ENCODE data around the gene RBM15B. TPM values are rescaled to one million over a fixed set of nuclear protein-coding genes. Genes with fewer than 3 reads are reported as not detected.

The RBM15B gene
- polyA plus RNA-seq, 2 of the 4 experiments (the other 2 are of a cell fraction) = 7.9 to 17.0 TPM

DNA sequence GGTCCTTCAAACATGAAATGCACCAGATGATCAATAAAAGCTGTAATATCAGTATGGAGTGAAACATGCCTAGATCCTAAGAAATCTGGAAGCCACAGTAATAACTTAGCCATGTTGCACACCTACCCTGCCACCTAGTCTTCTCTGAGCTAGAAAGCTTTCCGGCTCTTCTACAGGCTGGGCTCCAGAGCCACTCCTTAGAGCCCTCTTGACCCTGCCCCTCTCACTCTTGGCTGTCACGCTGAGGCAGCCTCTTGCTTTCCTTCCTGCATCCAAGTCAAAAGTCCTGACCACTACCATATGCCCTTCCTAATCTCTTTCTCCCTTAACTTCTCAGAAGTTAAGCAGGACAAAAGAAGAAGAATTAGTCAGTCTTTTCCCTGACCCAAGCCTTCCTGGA, 17.7 kb downstream of the RBM15B start:
- ATAC-seq (no peak), FAIRE-seq (no peak)
- WGBS (ENCODE audit: missing lambda C conversion rate) = 92% methylated on average over 2 of the region's 2 CpGs

DNA sequence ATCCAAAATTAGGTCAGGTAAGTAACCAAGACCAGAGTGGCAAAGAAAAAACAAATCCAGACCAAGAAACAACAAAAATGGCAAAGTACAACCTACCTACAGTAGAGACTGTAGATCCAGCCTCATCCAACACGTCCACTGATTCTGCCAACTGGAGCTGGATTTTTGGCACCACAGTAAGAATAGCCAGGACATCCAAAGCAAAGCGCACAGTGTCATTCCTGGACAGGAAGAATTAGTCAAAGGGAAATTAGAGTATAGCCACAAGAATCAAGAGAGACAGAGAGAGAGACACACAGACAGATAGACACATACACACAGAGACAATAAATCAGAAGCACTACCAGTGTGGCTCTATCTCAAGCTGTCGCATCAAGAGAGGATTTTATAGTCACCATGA, 31.1 kb downstream of the RBM15B start:
- WGBS (ENCODE audit: missing lambda C conversion rate) = 96% methylated on average over 3 of the region's 3 CpGs
- no peak overlapping the region for H3K27ac ChIP-seq
- no peaks in the 10 kb centered on the region for H3K4me1 ChIP-seq
- ChIA-PET POLR2A (no interaction called here), CTCF (interaction anchor here (0.6 kb wide), 1 partner anchor 9 kb away, joined by 3 read pairs; no protein-coding TSS in a partner anchor)
- no peak for ATAC-seq
- DNase-seq (ENCODE audit: low read depth in 1 of 2, low spot score in 1 of 2) = no peak
- H3K4me2 ChIP-seq = no peak overlapping the region
- H3K4me3 ChIP-seq = no peak overlapping the region
- TF ChIP-seq ZNF302 (CRISPR knock-in tag; IDR thresholded peaks at IDR 0.05) (no peak), CEBPB (IDR thresholded peaks at IDR 0.05) (no peak), RNF2 (IDR thresholded peaks at IDR 0.05; ENCODE audit: borderline replicate concordance, low read depth) (no peak), EHMT2 (IDR thresholded peaks at IDR 0.05; ENCODE audit: low read depth) (no peak), NPAS2 (CRISPR knock-in tag; IDR thresholded peaks at IDR 0.05; ENCODE audit: borderline replicate concordance) (no peak), CHD4 (IDR thresholded peaks at IDR 0.05; ENCODE audit: borderline replicate concordance) (no peak), MAZ (IDR thresholded peaks at IDR 0.05; ENCODE audit: borderline replicate concordance, low read depth, low read length) (no peak), ZSCAN20 (CRISPR knock-in tag; IDR thresholded peaks at IDR 0.05) (no peak), KDM1A (IDR thresholded peaks at IDR 0.05; ENCODE audit: low read depth) (no peak)
- TF ChIP-seq, protein P1, sequence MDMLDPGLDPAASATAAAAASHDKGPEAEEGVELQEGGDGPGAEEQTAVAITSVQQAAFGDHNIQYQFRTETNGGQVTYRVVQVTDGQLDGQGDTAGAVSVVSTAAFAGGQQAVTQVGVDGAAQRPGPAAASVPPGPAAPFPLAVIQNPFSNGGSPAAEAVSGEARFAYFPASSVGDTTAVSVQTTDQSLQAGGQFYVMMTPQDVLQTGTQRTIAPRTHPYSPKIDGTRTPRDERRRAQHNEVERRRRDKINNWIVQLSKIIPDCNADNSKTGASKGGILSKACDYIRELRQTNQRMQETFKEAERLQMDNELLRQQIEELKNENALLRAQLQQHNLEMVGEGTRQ (IDR thresholded peaks at IDR 0.05) = no peak
- TF ChIP-seq, protein P2, sequence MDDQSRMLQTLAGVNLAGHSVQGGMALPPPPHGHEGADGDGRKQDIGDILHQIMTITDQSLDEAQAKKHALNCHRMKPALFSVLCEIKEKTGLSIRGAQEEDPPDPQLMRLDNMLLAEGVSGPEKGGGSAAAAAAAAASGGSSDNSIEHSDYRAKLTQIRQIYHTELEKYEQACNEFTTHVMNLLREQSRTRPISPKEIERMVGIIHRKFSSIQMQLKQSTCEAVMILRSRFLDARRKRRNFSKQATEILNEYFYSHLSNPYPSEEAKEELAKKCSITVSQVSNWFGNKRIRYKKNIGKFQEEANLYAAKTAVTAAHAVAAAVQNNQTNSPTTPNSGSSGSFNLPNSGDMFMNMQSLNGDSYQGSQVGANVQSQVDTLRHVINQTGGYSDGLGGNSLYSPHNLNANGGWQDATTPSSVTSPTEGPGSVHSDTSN (IDR thresholded peaks at IDR 0.05) = no peak
- no peaks in the 10 kb centered on the region for H3K9me3 ChIP-seq
- FAIRE-seq = no peak

More for the DNA sequence above, 17.7 kb downstream of the RBM15B start:
- ChIA-PET CTCF (no interaction called here), POLR2A (no interaction called here)
- no peak overlapping the region for H3K4me2 ChIP-seq
- TF ChIP-seq GATA3 (IDR thresholded peaks at IDR 0.05; ENCODE audit: borderline replicate concordance) = no peak
- no peak for TF ChIP-seq HDAC2 (IDR thresholded peaks at IDR 0.05)
- TF ChIP-seq ZSCAN20 (CRISPR knock-in tag; IDR thresholded peaks at IDR 0.05) = no peak
- no peak for TF ChIP-seq ESRRA (IDR thresholded peaks at IDR 0.05; ENCODE audit: borderline replicate concordance, low read length)
- TF ChIP-seq, protein P3, sequence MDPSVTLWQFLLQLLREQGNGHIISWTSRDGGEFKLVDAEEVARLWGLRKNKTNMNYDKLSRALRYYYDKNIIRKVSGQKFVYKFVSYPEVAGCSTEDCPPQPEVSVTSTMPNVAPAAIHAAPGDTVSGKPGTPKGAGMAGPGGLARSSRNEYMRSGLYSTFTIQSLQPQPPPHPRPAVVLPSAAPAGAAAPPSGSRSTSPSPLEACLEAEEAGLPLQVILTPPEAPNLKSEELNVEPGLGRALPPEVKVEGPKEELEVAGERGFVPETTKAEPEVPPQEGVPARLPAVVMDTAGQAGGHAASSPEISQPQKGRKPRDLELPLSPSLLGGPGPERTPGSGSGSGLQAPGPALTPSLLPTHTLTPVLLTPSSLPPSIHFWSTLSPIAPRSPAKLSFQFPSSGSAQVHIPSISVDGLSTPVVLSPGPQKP (IDR thresholded peaks at IDR 0.05; ENCODE audit: low read depth, low read length) = no peak
- no peak for TF ChIP-seq NFE2L2 (conservative IDR thresholded peaks at IDR 0.05; ENCODE audit: low read length)
- no peak for TF ChIP-seq JUNB (IDR thresholded peaks at IDR 0.05)
- TF ChIP-seq ZC3H11A (IDR thresholded peaks at IDR 0.05) = no peak
- no peak for TF ChIP-seq CEBPB (IDR thresholded peaks at IDR 0.05)
- TF ChIP-seq, protein P4, sequence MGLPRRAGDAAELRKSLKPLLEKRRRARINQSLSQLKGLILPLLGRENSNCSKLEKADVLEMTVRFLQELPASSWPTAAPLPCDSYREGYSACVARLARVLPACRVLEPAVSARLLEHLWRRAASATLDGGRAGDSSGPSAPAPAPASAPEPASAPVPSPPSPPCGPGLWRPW (IDR thresholded peaks at IDR 0.05) = no peak
- TF ChIP-seq TFCP2L1 (CRISPR knock-in tag; IDR thresholded peaks at IDR 0.05) = no peak
- TF ChIP-seq MYC (IDR thresholded peaks at IDR 0.05; ENCODE audit: borderline replicate concordance, low read length) = no peak
- TF ChIP-seq FOSB (CRISPR knock-in tag; IDR thresholded peaks at IDR 0.05) = no peak
- TF ChIP-seq BHLHE40 (IDR thresholded peaks at IDR 0.05; ENCODE audit: low read depth, low read length) = no peak
- TF ChIP-seq CBX2 (IDR thresholded peaks at IDR 0.05; ENCODE audit: borderline replicate concordance, low read depth) = no peak
- DNase-seq (ENCODE audit: low read depth in 1 of 2, low spot score in 1 of 2) = no peak
- H3K4me3 ChIP-seq = no peak overlapping the region
- no peak overlapping the region for H3K27ac ChIP-seq
- H3K9me3 ChIP-seq = no peaks in the 10 kb centered on the region
- no peaks in the 10 kb centered on the region for H3K4me1 ChIP-seq

All from A549 (cell line).